H1 (cell line): ENCODE measurements around the gene ITGAV. TPM values are rescaled to one million over a fixed set of nuclear protein-coding genes. Genes with fewer than 3 reads are reported as not detected.

ENCODE experiments used
- EGR1 ChIP-seq: IDR thresholded peaks from 2 replicates; pipeline ENCODE4 v1.6.1; 2011; ENCODE audit warnings: low read depth, low read length, borderline replicate concordance
- TAF1 ChIP-seq: IDR thresholded peaks from 2 replicates; pipeline ENCODE4 v1.6.1; 2011; ENCODE audit warnings: mild to moderate bottlenecking, low read depth, low read length
- polyA plus RNA-seq, 7 experiments: library from polyadenylated mRNA; depleted of rRNA in 3 of 7; stranded (reverse) in 5 of 7; unstranded in 2 of 7; fragments of >200 nt in 5 of 7; fragments of 200-250 nt in 2 of 7; gene quantifications; 1 replicate in 5 of 7; 2 replicates in 1 of 7; 4 replicates in 1 of 7; pipeline versions ENCODE4 v1.2.1 to v1.2.3, GENCODE V29; 2011 to 2013; ENCODE audit warnings: missing spikeins in 2 of 7, mixed read lengths in 2 of 7
- total RNA-seq: library from RNA; stranded (reverse); fragmentation: NEBNext Ultra II Directional; extraction: Animal tissue kit (Norgen Biotek cat#: 25700); gene quantifications from 2 replicates; pipeline ENCODE4 v1.2.1, GENCODE V29; 2021
- TF ChIP-seq, protein P1 (sequence below), 3 experiments: IDR thresholded peaks; 1 replicate in 2 of 3; 2 replicates in 1 of 3; pipeline versions ENCODE4 v1.5.1 to v1.6.1; 2011; ENCODE audit warnings: low read length in 3 of 3, mild to moderate bottlenecking in 3 of 3, inconsistent platforms in 2 of 3, low read depth in 1 of 3, moderate library complexity in 1 of 3; ENCODE audit not compliant: insufficient read depth in 1 of 3; ENCODE audit errors: control extremely low read depth in 1 of 3

The ITGAV gene
- total and polyA plus RNA-seq, 2 of the 8 experiments (the other 6 are each of a cell fraction or from before 2014, with no cell fraction given), result 11.7 to 42.4 TPM

GRCh38 chr2:186669146-186669545, 79.3 kb downstream of the ITGAV start (continued):
- TF ChIP-seq, protein P1, sequence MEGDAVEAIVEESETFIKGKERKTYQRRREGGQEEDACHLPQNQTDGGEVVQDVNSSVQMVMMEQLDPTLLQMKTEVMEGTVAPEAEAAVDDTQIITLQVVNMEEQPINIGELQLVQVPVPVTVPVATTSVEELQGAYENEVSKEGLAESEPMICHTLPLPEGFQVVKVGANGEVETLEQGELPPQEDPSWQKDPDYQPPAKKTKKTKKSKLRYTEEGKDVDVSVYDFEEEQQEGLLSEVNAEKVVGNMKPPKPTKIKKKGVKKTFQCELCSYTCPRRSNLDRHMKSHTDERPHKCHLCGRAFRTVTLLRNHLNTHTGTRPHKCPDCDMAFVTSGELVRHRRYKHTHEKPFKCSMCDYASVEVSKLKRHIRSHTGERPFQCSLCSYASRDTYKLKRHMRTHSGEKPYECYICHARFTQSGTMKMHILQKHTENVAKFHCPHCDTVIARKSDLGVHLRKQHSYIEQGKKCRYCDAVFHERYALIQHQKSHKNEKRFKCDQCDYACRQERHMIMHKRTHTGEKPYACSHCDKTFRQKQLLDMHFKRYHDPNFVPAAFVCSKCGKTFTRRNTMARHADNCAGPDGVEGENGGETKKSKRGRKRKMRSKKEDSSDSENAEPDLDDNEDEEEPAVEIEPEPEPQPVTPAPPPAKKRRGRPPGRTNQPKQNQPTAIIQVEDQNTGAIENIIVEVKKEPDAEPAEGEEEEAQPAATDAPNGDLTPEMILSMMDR (IDR thresholded peaks at IDR 0.05; ENCODE audit: control extremely low read depth in 1 of 3, insufficient read depth in 1 of 3, low read depth in 1 of 3, low read length in 3 of 3), result no peak
- TF ChIP-seq TAF1 (no peak), EGR1 (no peak)
